PFSK-1 (cell line): ENCODE measurements around the gene C1orf226.

Source experiments
- FOXP2 ChIP-seq: optimal IDR thresholded peaks from 2 replicates; pipeline ENCODE3; 2011; ENCODE audit warnings: borderline replicate concordance, control low read depth, inconsistent platforms; ENCODE audit not compliant: insufficient read depth; ENCODE audit errors: extremely low read length, extremely low read depth
- POLR2AphosphoS5 ChIP-seq: IDR thresholded peaks from 2 replicates; pipeline ENCODE4 v1.6.1; 2012; ENCODE audit warnings: low read depth, mild to moderate bottlenecking, control low read depth, low read length, moderate library complexity
- SIN3A ChIP-seq: IDR thresholded peaks from 2 replicates; pipeline ENCODE4 v1.6.1; 2012; ENCODE audit warnings: mild to moderate bottlenecking, low read length, moderate library complexity, borderline replicate concordance; ENCODE audit not compliant: insufficient read depth
- TAF1 ChIP-seq: IDR thresholded peaks from 2 replicates; pipeline ENCODE4 v1.6.1; 2012; ENCODE audit warnings: low read length, control low read depth, borderline replicate concordance; ENCODE audit not compliant: insufficient read depth
- TF ChIP-seq, protein P1 (sequence below), 2 experiments: IDR thresholded peaks; 2 replicates each; pipeline versions ENCODE4 v1.6.1 to v1.8.0; 2011 to 2012; ENCODE audit warnings: low read depth in 2 of 2, low read length in 2 of 2, control low read depth in 1 of 2, inconsistent platforms in 1 of 2, mild to moderate bottlenecking in 1 of 2, moderate library complexity in 1 of 2; ENCODE audit not compliant: insufficient read depth in 1 of 2

C1orf226 gene

DNA sequence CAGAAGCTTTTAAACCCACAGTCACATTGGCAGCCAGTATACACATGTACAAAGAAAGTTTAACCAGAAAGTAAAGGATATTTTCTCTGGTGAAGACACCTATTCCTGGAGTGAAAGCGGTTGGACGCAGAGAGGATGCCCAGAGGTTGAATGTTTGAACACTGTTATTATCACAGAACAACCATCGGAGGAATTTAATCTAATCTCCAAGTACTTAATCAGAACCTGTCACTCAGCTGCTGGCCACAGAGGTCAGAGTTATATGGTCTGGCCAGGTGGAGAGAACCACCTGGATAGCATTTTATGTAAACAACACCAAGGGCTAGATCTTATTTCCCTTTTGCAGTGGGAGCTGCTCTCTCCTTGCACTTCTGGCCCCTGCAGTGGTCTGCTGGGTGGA, 34.2 kb upstream of the C1orf226 start:
- TF ChIP-seq FOXP2 (no peak), SIN3A (no peak), POLR2AphosphoS5 (no peak), TAF1 (no peak)
- TF ChIP-seq, protein P1, sequence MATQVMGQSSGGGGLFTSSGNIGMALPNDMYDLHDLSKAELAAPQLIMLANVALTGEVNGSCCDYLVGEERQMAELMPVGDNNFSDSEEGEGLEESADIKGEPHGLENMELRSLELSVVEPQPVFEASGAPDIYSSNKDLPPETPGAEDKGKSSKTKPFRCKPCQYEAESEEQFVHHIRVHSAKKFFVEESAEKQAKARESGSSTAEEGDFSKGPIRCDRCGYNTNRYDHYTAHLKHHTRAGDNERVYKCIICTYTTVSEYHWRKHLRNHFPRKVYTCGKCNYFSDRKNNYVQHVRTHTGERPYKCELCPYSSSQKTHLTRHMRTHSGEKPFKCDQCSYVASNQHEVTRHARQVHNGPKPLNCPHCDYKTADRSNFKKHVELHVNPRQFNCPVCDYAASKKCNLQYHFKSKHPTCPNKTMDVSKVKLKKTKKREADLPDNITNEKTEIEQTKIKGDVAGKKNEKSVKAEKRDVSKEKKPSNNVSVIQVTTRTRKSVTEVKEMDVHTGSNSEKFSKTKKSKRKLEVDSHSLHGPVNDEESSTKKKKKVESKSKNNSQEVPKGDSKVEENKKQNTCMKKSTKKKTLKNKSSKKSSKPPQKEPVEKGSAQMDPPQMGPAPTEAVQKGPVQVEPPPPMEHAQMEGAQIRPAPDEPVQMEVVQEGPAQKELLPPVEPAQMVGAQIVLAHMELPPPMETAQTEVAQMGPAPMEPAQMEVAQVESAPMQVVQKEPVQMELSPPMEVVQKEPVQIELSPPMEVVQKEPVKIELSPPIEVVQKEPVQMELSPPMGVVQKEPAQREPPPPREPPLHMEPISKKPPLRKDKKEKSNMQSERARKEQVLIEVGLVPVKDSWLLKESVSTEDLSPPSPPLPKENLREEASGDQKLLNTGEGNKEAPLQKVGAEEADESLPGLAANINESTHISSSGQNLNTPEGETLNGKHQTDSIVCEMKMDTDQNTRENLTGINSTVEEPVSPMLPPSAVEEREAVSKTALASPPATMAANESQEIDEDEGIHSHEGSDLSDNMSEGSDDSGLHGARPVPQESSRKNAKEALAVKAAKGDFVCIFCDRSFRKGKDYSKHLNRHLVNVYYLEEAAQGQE (IDR thresholded peaks at IDR 0.05; ENCODE audit: insufficient read depth in 1 of 2, low read depth in 2 of 2, low read length in 2 of 2) = no peak

DNA sequence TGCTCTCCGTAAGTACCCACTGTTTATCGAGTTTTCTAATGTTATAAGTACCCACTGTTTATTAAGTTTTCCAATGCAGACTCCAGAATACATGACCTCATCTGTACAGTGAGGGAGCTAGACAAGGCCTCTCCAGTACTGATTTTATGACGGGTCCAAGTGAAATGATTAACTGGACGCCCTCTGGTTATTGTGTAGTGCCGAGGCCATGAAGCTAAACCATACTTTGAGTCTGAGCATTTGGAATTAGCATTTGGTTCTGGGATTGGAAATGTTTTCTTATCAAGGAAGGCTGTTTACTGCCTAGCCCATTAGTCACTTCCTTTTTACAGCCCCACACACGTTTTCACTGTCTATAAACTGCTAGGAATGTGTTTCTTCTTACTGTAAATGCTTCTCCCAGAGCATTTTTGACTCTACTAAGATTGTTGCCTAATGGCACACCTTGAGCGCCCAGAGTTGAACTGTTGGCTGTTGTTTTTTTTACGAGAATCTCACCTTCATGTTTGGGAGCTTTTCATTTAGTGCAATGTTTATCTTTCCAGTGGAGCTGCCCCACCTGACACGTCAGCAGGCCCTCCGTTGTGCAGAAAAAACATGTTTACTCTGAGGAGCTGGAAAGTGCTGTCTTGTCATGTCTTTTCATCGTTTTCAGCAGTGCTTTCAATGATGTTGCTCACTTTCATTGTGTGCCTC, 31.7 kb upstream of the C1orf226 start:
- no peak for TF ChIP-seq TAF1

DNA sequence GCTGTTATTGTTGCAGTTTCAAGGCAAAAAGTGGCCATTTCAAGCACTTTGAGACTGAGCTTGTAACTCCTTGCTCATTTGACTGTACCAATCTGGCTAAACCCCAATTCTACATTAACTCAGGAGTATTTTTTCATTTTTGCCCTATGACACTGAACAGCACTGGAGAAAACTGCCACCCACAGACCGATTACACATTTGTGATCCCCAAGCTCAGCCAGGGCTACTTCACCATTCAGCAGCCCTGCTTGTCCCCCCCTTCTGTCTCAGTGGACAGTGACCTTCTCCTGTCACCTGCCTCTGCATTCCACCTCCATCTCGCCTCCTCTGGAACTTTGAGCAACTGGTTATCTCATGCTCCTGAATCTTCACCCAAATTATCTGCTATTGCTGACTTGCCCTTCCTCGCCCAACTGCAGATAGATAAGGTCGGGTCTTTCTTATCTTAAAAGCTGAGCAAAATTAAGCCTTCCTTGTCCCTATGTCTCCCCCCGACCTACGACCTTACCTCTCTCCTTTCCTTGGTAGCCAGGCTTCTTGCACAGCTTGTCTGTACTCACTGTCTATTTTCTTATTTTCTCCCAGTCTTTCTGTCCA, 30.2 kb upstream of the C1orf226 start:
- TF ChIP-seq TAF1 (no peak), SIN3A (no peak), FOXP2 (no peak), POLR2AphosphoS5 (no peak)
- TF ChIP-seq, protein P1 (IDR thresholded peaks at IDR 0.05; ENCODE audit: insufficient read depth in 1 of 2, low read depth in 2 of 2, low read length in 2 of 2) = no peak

DNA sequence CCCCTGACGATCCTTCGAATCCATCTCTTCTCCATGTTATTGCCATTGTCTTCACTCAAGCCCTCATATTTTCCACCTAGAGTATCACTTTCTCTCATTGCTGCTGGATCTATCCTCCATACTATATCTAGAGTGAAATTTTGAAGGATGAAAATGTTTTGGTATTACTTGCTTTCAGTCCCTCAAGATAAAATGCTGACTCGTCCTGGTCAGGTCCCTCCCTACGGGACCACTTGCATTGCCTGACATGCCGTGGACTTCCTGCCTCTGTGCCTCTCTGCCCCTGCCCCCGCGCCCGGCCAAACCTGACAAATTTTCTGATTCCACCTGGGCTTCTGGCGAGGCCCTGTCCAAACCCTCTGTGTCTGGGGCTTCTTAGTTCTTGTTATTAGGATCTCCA, 28.4 kb upstream of the C1orf226 start:
- TF ChIP-seq POLR2AphosphoS5 (no peak), SIN3A (no peak), TAF1 (no peak)

DNA sequence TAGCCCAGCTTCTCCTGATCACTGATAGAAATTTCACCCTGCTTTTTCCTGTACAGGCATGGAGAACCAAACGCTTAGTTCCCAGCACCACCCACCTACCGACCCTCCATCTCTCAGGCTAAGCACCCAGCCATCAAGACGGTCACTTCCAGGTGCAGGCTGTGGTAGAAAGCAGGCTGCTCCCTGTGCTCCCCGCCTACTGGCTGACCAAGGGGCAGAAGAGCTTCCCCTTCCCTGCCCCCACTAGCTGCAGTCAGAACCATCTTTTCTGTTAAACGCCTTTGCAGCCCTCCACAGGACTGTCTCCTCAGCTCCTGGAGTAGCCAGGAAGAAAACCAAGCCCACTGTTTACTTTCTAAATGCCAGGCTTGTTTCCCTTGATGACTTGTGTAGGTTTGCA, 27.8 kb upstream of the C1orf226 start:
- TF ChIP-seq, protein P1 (IDR thresholded peaks at IDR 0.05; ENCODE audit: insufficient read depth in 1 of 2, low read depth in 2 of 2, low read length in 2 of 2) = no peak
- TF ChIP-seq FOXP2 (no peak), SIN3A (no peak), POLR2AphosphoS5 (no peak)

DNA sequence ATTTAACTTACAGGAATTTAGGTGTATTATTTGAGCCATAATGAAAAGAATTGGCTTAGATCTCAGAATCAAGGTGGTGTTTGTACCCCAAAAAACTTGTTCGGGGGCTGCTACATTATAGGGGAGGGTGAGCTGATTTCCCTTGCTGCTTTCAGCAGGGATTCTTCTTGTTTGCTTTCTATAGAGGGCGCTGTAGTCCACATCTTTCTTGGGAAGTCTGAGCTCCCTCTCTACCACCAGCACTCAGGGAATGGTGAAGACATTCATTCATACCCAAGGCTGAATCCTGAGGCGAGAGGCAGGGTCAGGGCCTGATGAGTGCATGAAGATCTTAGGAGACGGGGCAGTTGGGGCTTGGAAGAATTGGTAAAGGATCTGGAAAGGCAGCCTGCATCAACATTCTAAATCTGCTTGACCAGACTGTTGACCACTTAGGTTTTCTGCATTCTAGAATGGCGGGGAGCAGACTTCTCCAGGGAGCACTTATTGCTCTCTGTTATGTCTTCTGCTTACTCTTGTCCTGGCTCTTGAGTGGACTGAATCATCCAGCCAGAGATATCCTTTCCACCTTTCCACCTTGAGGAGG, 23.8 kb upstream of the C1orf226 start:
- TF ChIP-seq TAF1 = no peak

DNA sequence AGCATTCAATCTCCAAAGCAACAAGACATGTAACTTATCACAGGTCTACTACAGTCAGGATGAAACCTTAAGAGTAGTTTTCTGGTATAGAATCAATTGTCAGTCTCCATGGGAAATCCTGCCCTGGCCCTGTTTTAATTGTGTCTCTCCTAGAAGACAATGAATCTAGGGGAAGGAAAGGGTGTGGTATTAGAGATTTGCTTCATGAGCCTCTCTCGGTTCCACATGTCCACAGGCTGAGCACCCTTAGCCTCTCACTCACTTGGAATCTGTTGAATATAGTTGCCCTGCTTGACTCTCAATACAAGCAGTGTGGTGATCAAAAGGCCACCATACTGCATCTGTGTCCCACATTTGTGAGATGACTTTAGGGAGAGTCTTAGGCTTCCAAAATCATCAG, 22.6 kb upstream of the C1orf226 start:
- TF ChIP-seq POLR2AphosphoS5 (no peak), FOXP2 (no peak), TAF1 (no peak), SIN3A (no peak)
- TF ChIP-seq, protein P1 (IDR thresholded peaks at IDR 0.05; ENCODE audit: insufficient read depth in 1 of 2, low read depth in 2 of 2, low read length in 2 of 2) = no peak
